Bronchial epithelial cell (primary cell): ENCODE results near the gene IRX2. TPM values are rescaled to one million over a fixed set of nuclear protein-coding genes. Genes with fewer than 3 reads are reported as not detected.

ENCODE experiments used
- DNase-seq: peaks from one replicate; pipeline ENCODE4 v3.0.0-alpha.2; 2010; ENCODE audit warnings: low read depth
- FAIRE-seq: peaks from 2 replicates; lab custom pipeline; 2011; peaks lifted over from hg19 to GRCh38; lab: Jason Lieb, UNC
- H3K27me3 ChIP-seq: 2 replicates; pipeline ENCODE4 v1.5.1; 2011; ENCODE audit warnings: low read length; ENCODE audit not compliant: control insufficient read depth, insufficient read depth
- H3K36me3 ChIP-seq: 2 replicates; pipeline ENCODE4 v1.5.1; 2011; ENCODE audit warnings: low read length; ENCODE audit not compliant: control insufficient read depth, insufficient read depth
- H3K4me3 ChIP-seq: 2 replicates; pipeline ENCODE4 v1.5.1; 2011; ENCODE audit warnings: mild to moderate bottlenecking, low read depth, low read length, control low read depth
- CTCF ChIP-seq: IDR thresholded peaks from 2 replicates; pipeline ENCODE4 v1.5.1; 2011; ENCODE audit warnings: mild to moderate bottlenecking, moderate library complexity, low read length, control low read depth, inconsistent platforms; ENCODE audit not compliant: insufficient read depth, severe bottlenecking
- total RNA-seq: library from RNA; depleted of rRNA; stranded (reverse); fragments of >200 nt; gene quantifications from 2 replicates; pipeline ENCODE4 v1.2.1, GENCODE V29; 2014

IRX2 gene
- total RNA-seq, 1 donor from 2014 or later: 14.0 TPM

DNA sequence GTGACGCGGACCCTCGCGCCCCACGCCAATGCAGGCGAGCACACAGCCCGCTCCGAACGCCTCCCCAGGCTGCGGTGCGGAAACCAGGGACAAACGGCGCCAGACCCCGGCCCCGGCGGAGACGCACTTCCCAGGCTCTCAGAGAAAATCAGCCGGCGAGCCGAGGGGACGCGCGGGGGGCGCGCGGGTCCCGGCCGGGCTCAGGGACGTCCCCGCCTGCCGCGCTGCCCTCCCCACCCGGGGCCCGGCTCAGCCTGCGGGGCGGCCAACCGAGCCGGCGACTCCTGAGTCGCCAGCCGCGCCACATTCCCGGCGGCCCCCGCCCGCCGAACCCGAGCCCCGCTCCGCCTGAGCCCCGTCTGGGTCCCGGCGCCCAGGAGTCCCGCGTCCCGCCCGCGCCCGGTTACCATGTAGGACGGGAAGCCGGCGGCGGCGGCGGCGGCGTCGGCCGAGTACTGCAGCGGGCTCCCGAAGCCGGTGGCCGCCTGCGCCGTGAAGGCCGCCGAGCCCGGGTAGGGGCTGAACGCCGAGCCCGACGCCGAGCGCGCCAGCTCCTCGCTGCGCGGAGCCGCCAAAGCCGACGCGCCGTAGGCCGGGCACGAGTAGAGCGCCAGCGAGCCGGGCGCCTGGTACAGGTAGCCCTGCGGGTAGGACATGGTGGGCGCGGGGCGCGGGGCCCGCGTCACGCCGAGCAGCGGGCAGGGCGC, 566 bp downstream of the IRX2 start:
- Histone ChIP-seq H3K4me3 (peak overlapping the region; percentile 89), H3K36me3 (peaks cover 13% of the 10 kb centered on the region), H3K27me3 (no peaks in the 10 kb centered on the region)
- FAIRE-seq (no peak), DNase-seq (no peak)
- TF ChIP-seq CTCF: no peak

- Histone ChIP-seq H3K27me3 (no peaks in the 10 kb centered on the region), H3K36me3 (peaks cover 13% of the 10 kb centered on the region), H3K4me3 (peak overlapping the region; percentile 89)
- TF ChIP-seq CTCF: no peak
- FAIRE-seq (no peak), DNase-seq (no peak)
Observed at GRCh38 chr5:2750026-2750757, 1.3 kb downstream of the IRX2 start.

- Histone ChIP-seq H3K36me3 (peaks cover 13% of the 10 kb centered on the region), H3K4me3 (peak overlapping the region; percentile 89), H3K27me3 (no peaks in the 10 kb centered on the region)
- FAIRE-seq (no peak), DNase-seq (no peak)
- no peak for TF ChIP-seq CTCF
Observed at GRCh38 chr5:2749514-2750025, 1.9 kb downstream of the IRX2 start.

- peaks cover 13% of the 10 kb centered on the region for H3K36me3 ChIP-seq
- FAIRE-seq (no peak), DNase-seq (no peak)
- no peaks in the 10 kb centered on the region for H3K27me3 ChIP-seq
- peak overlapping the region; percentile 89 for H3K4me3 ChIP-seq
- TF ChIP-seq CTCF: no peak
Observed at GRCh38 chr5:2748861-2749513, 2.5 kb downstream of the IRX2 start.

- Histone ChIP-seq H3K4me3 (peak overlapping the region; percentile 89), H3K36me3 (peaks cover 13% of the 10 kb centered on the region), H3K27me3 (no peaks in the 10 kb centered on the region)
- FAIRE-seq: no peak
- no peak for TF ChIP-seq CTCF
- no peak for DNase-seq
Observed at GRCh38 chr5:2748179-2748860, 3.2 kb downstream of the IRX2 start.
